GM12878 (cell line): ENCODE measurements around the gene HSBP1L1. TPM values are rescaled to one million over a fixed set of nuclear protein-coding genes. Genes with fewer than 3 reads are reported as not detected.

ENCODE experiments used
- ATAC-seq: fragments of 200-7000 bp; cut with Tn5 transposase; 3 replicates; pipeline ENCODE4 v1.9.1; 2020; ENCODE audit warnings: mild to moderate bottlenecking, moderate library complexity
- BruUV-seq: library from RNA; stranded (reverse); fragments of 400-500 nt; replicated peaks from 2 replicates; lab custom pipeline; 2021; lab: Mats Ljungman, UMichigan
- CTCF ChIA-PET: fragments of 300-600 bp; sonication (Branson Sonifier 250); formaldehyde crosslinking; extraction: SDS; loops from one replicate; lab custom pipeline; 2021; ENCODE audit warnings: inconsistent platforms; lab: Yijun Ruan, JAX
- POLR2A ChIA-PET: fragments of 350-600 bp; formaldehyde crosslinking; extraction: SDS; loops from one replicate; lab custom pipeline; 2021; ENCODE audit warnings: inconsistent platforms; lab: Charles Lee
- RAD21 ChIA-PET: fragments of 300-600 bp; sonication (Branson Sonifier 250); formaldehyde crosslinking; loops from one replicate; lab custom pipeline; 2023; ENCODE audit warnings: antibody characterized with exemption; ENCODE audit not compliant: unreplicated experiment; lab: Charles Lee
- SMC1A ChIA-PET: fragments of 300-600 bp; sonication (Branson Sonifier 250); formaldehyde crosslinking; loops from one replicate; lab custom pipeline; 2023; ENCODE audit not compliant: unreplicated experiment, uncharacterized antibody; lab: Charles Lee
- DNase-seq: peaks from one replicate; pipeline ENCODE4 v3.0.0-alpha.2; 2011; ENCODE audit warnings: low read depth, low spot score
- FAIRE-seq: peaks from 3 replicates; lab custom pipeline; 2011; peaks lifted over from hg19 to GRCh38; lab: Jason Lieb, UNC
- H2AFZ ChIP-seq: 2 replicates; pipeline ENCODE4 v1.6.0; 2011; ENCODE audit warnings: low read depth, low read length, control low read depth; ENCODE audit not compliant: control insufficient read depth
- H3K27ac ChIP-seq: 2 replicates; pipeline ENCODE4 v1.5.1; 2011; ENCODE audit warnings: control low read depth; ENCODE audit not compliant: control insufficient read depth, insufficient read depth
- H3K27me3 ChIP-seq, 2 experiments: replicated peaks in 1 of 2; 2 replicates each; pipeline versions ENCODE4 v1.6.0 to v1.6.1; 2011; ENCODE audit warnings: low read length in 1 of 2; ENCODE audit not compliant: control insufficient read depth in 2 of 2, insufficient read depth in 2 of 2
- H3K36me3 ChIP-seq, 2 experiments: 2 replicates each; pipeline ENCODE4 v1.5.1; 2011; ENCODE audit warnings: low read length in 1 of 2; ENCODE audit not compliant: control insufficient read depth in 2 of 2, insufficient read depth in 2 of 2
- H3K4me1 ChIP-seq: 2 replicates; pipeline ENCODE4 v1.6.1; 2011; ENCODE audit warnings: mild to moderate bottlenecking, low read length, moderate library complexity, mixed read lengths; ENCODE audit not compliant: control insufficient read depth, insufficient read depth
- H3K4me2 ChIP-seq: 2 replicates; pipeline ENCODE4 v1.6.0; 2011; ENCODE audit warnings: control low read depth; ENCODE audit not compliant: control insufficient read depth, insufficient read depth
- H3K4me3 ChIP-seq: fragments of 200-600 bp; sonication (generic); 2 replicates; pipeline ENCODE4 v1.5.1; 2016
- H3K79me2 ChIP-seq: 2 replicates; pipeline ENCODE4 v1.6.0; 2011; ENCODE audit warnings: low read length; ENCODE audit not compliant: control insufficient read depth, insufficient read depth
- H3K9ac ChIP-seq: 2 replicates; pipeline ENCODE4 v1.8.0; 2011; ENCODE audit warnings: low read length, control low read depth, mixed read lengths; ENCODE audit not compliant: control insufficient read depth, insufficient read depth
- H3K9me3 ChIP-seq: replicated peaks from 3 replicates; pipeline ENCODE4 v1.5.1; 2011; ENCODE audit warnings: mild to moderate bottlenecking, low read length; ENCODE audit not compliant: control insufficient read depth, insufficient read depth
- H4K20me1 ChIP-seq: 2 replicates; pipeline ENCODE4 v1.6.0; 2011; ENCODE audit not compliant: control insufficient read depth, insufficient read depth
- ATF7 ChIP-seq: fragments of 450-650 bp; IDR thresholded peaks from 2 replicates; pipeline ENCODE4 v1.6.1; 2016; ENCODE audit warnings: low read depth, mild to moderate bottlenecking
- CHD2 ChIP-seq: IDR thresholded peaks from 2 replicates; pipeline ENCODE4 v1.6.1; 2011; ENCODE audit warnings: low read depth, low read length, improper control_type of control experiment, borderline replicate concordance
- EGR1 ChIP-seq, 2 experiments: IDR thresholded peaks; 1 replicate in 1 of 2; 2 replicates in 1 of 2; pipeline ENCODE4 v1.6.1; 2011 to 2012; ENCODE audit warnings: low read depth in 2 of 2, low read length in 2 of 2, borderline replicate concordance in 1 of 2, mild to moderate bottlenecking in 1 of 2, moderate library complexity in 1 of 2
- POLR2AphosphoS5 ChIP-seq: IDR thresholded peaks from 2 replicates; pipeline ENCODE4 v1.6.1; 2011; ENCODE audit warnings: mild to moderate bottlenecking, low read length, inconsistent platforms
- SPI1 ChIP-seq: IDR thresholded peaks from 2 replicates; pipeline ENCODE4 v1.6.1; 2011; ENCODE audit warnings: low read depth, mild to moderate bottlenecking, low read length, moderate library complexity, borderline replicate concordance; ENCODE audit not compliant: insufficient read depth
- TBL1XR1 ChIP-seq: IDR thresholded peaks from 2 replicates; pipeline ENCODE4 v1.6.1; 2012; ENCODE audit warnings: low read depth, low read length, improper control_type of control experiment
- TCF12 ChIP-seq: IDR thresholded peaks from 2 replicates; pipeline ENCODE4 v1.6.1; 2011; ENCODE audit warnings: low read depth, mild to moderate bottlenecking, low read length
- YBX1 ChIP-seq: fragments of 450-650 bp; IDR thresholded peaks from 2 replicates; pipeline ENCODE4 v1.6.1; 2016; ENCODE audit warnings: antibody characterized with exemption
- WGBS: methylation state at CpG from one replicate; pipeline ENCODE4 v1.1.6; 2016; ENCODE audit warnings: low lambda C conversion rate; ENCODE audit not compliant: insufficient replicate concordance, insufficient coverage; ENCODE audit errors: missing lambda C conversion rate; 5-methylcytosine and 5-hydroxymethylcytosine counted together
- in situ Hi-C: fragments of 300-500 bp; cut with MboI; formaldehyde crosslinking; loops from 9 replicates; pipeline ENCODE4 v1.14.3; 2018; ENCODE audit warnings: mixed read lengths
- intact Hi-C: fragments of 100-400 bp; cut with micrococcal nuclease; formaldehyde crosslinking; loops from one replicate; pipeline ENCODE4 v1.14.2; 2022; ENCODE audit not compliant: unreplicated experiment
- polyA plus RNA-seq, 11 experiments: library from polyadenylated mRNA; depleted of rRNA in 4 of 11; unstranded in 6 of 11; stranded (reverse) in 5 of 11; fragments of >200 nt; fragmentation: Nextera tagmentation in 4 of 11; fragmentation: Illumina TruSeq in 1 of 11; extraction: Ambion mirVana in 4 of 11; extraction: Trizol in 1 of 11; gene quantifications; 1 replicate in 1 of 11; 2 replicates in 10 of 11; pipeline versions ENCODE4 v1.2.1 to v1.2.3, GENCODE V29; 2011 to 2016; ENCODE audit warnings: inconsistent platforms in 2 of 11, missing spikeins in 2 of 11, low read depth in 1 of 11
- total RNA-seq, 4 experiments: library from RNA; depleted of rRNA in 3 of 4; stranded (reverse); fragments of >200 nt in 3 of 4; fragmentation: Illumina TruSeq in 1 of 4; extraction: Trizol in 1 of 4; gene quantifications; 2 replicates each; pipeline versions ENCODE4 v1.2.1 to v1.2.3, GENCODE V29; 2013 to 2021
- TF ChIP-seq, protein P1 (sequence below): IDR thresholded peaks from 2 replicates; pipeline ENCODE4 v1.6.1; 2012; ENCODE audit warnings: improper control_type of control experiment, low read depth, low read length; ENCODE audit not compliant: insufficient replicate concordance

Gene HSBP1L1
- total and polyA plus RNA-seq, 10 of the 15 experiments (the other 5 are each of a cell fraction or from before 2014, with no cell fraction given): 0.97 to 14.0 (median 6.9) TPM; not detected in 1

DNA sequence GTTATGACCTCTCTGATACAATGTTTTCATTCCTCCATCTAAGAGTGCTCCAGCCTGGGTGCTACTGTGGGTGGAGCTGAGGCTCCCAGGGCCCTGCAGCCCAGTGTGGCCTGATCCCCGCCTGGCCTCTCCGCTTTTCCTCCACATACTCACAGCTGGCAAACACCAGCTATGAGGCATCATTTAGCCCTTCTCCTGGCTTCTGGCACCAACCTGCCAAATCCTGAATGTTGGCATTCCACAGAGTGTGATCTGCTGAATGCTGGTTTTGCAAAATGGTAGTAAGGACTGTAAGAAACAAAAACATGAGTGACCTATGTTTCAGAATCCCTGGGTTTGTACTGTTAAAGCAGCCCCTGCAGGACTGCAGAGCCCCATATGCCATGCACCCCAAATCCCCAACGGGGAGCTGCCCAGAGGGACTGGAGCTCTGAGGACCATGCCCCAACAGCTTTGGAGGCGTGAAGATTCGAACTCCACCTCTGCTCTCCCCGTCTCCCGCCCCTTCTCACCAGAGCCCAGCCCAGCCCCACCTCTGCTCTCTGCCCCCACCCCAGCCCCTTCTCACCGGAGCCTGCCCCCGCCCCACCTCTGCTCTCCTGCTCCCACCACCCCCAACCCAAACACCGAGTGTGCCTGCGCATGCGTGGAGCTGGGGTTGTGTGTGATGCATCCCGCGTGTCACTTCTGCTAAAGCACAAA, 17.2 kb upstream of the HSBP1L1 start:
- CTCF ChIA-PET: no interaction called here
- Histone ChIP-seq H4K20me1 (no peaks in the 10 kb centered on the region), H3K36me3 (peaks cover 0 to 8% of the 10 kb centered on the region in 2 experiments), H3K79me2 (peaks cover 41% of the 10 kb centered on the region), H3K9ac (no peak overlapping the region), H3K27me3 (no peaks in the 10 kb centered on the region), H3K9me3 (no peaks in the 10 kb centered on the region), H3K4me2 (peak overlapping the region; percentile 60; the same call in 1 of the 2 replicates), H3K27ac (no peak overlapping the region), H2AFZ (no peak overlapping the region), H3K4me3 (no peak overlapping the region), H3K4me1 (peaks cover 40% of the 10 kb centered on the region)
- BruUV-seq: no TSS peak
- SMC1A ChIA-PET: interaction anchor here (1.2 kb wide), 1 partner anchor 36 kb away, joined by 3 read pairs; no protein-coding TSS in a partner anchor
- intact Hi-C loops: no loop called here
- RAD21 ChIA-PET: interaction anchor here (1.6 kb wide), 1 partner anchor 37 kb away, joined by 4 read pairs; no protein-coding TSS in a partner anchor
- 89% methylated on average over 13 of the region's 14 CpGs for WGBS
- DNase-seq (no peak), ATAC-seq (no peak), FAIRE-seq (no peak)
- no peak for TF ChIP-seq CHD2
- TF ChIP-seq YBX1: no peak
- no peak for TF ChIP-seq SPI1
- no peak for TF ChIP-seq EGR1 (IDR thresholded peaks at IDR 0.05; ENCODE audit: borderline replicate concordance in 1 of 2, low read depth in 2 of 2, low read length in 2 of 2)
- TF ChIP-seq, protein P1, sequence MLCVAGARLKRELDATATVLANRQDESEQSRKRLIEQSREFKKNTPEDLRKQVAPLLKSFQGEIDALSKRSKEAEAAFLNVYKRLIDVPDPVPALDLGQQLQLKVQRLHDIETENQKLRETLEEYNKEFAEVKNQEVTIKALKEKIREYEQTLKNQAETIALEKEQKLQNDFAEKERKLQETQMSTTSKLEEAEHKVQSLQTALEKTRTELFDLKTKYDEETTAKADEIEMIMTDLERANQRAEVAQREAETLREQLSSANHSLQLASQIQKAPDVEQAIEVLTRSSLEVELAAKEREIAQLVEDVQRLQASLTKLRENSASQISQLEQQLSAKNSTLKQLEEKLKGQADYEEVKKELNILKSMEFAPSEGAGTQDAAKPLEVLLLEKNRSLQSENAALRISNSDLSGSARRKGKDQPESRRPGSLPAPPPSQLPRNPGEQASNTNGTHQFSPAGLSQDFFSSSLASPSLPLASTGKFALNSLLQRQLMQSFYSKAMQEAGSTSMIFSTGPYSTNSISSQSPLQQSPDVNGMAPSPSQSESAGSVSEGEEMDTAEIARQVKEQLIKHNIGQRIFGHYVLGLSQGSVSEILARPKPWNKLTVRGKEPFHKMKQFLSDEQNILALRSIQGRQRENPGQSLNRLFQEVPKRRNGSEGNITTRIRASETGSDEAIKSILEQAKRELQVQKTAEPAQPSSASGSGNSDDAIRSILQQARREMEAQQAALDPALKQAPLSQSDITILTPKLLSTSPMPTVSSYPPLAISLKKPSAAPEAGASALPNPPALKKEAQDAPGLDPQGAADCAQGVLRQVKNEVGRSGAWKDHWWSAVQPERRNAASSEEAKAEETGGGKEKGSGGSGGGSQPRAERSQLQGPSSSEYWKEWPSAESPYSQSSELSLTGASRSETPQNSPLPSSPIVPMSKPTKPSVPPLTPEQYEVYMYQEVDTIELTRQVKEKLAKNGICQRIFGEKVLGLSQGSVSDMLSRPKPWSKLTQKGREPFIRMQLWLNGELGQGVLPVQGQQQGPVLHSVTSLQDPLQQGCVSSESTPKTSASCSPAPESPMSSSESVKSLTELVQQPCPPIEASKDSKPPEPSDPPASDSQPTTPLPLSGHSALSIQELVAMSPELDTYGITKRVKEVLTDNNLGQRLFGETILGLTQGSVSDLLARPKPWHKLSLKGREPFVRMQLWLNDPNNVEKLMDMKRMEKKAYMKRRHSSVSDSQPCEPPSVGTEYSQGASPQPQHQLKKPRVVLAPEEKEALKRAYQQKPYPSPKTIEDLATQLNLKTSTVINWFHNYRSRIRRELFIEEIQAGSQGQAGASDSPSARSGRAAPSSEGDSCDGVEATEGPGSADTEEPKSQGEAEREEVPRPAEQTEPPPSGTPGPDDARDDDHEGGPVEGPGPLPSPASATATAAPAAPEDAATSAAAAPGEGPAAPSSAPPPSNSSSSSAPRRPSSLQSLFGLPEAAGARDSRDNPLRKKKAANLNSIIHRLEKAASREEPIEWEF: no peak
- TF ChIP-seq POLR2AphosphoS5: no peak
- TF ChIP-seq ATF7: no peak
- TF ChIP-seq TCF12: no peak
- TF ChIP-seq TBL1XR1: no peak
- in situ Hi-C loops: no loop called here
- POLR2A ChIA-PET: interaction anchor here (0.6 to 1.7 kb wide), 2 partner anchors 8 to 10 kb away, joined by 3 to 5 read pairs; no protein-coding TSS in a partner anchor
